GM12878 (cell line): ENCODE data around the gene HRH3.

ENCODE experiments used
- CBFB ChIP-seq: IDR thresholded peaks from 2 replicates; pipeline ENCODE4 v1.6.1; 2016; ENCODE audit warnings: antibody characterized with exemption, low read depth
- CREB1 ChIP-seq: IDR thresholded peaks from 2 replicates; pipeline ENCODE4 v1.6.1; 2012; ENCODE audit warnings: low read depth, mild to moderate bottlenecking, inconsistent platforms
- EGR1 ChIP-seq, 2 experiments: IDR thresholded peaks; 1 replicate in 1 of 2; 2 replicates in 1 of 2; pipeline ENCODE4 v1.6.1; 2011 to 2012; ENCODE audit warnings: low read depth in 2 of 2, low read length in 2 of 2, borderline replicate concordance in 1 of 2, mild to moderate bottlenecking in 1 of 2, moderate library complexity in 1 of 2
- FOXM1 ChIP-seq: IDR thresholded peaks from 2 replicates; pipeline ENCODE4 v1.6.1; 2012; ENCODE audit warnings: low read depth, mild to moderate bottlenecking, inconsistent platforms, low read length, moderate library complexity
- PAX8 ChIP-seq: fragments of 450-650 bp; IDR thresholded peaks from 2 replicates; pipeline ENCODE4 v1.6.1; 2017; ENCODE audit warnings: mild to moderate bottlenecking, moderate library complexity
- RBBP5 ChIP-seq: fragments of 200-600 bp; sonication (generic); conservative IDR thresholded peaks from 2 replicates; pipeline ENCODE4 v1.6.1; 2016
- RCOR1 ChIP-seq: conservative IDR thresholded peaks from 2 replicates; pipeline ENCODE4 v1.6.1; 2012; ENCODE audit warnings: low read depth, low read length, improper control_type of control experiment
- RELA ChIP-seq: fragments of 450-650 bp; IDR thresholded peaks from 2 replicates; pipeline ENCODE4 v1.8.0; 2014; ENCODE audit warnings: borderline replicate concordance; ENCODE audit not compliant: partially characterized antibody
- TAF1 ChIP-seq: IDR thresholded peaks from 2 replicates; pipeline ENCODE4 v1.6.1; 2011; ENCODE audit warnings: mild to moderate bottlenecking, low read depth, low read length, borderline replicate concordance
- TF ChIP-seq, protein P1 (sequence below), 3 experiments: IDR thresholded peaks in 2 of 3; conservative IDR thresholded peaks in 1 of 3; 2 replicates each; pipeline ENCODE4 v1.5.1; 2011; ENCODE audit warnings: low read depth in 3 of 3, low read length in 3 of 3, mild to moderate bottlenecking in 3 of 3, control low read depth in 2 of 3, moderate library complexity in 2 of 3, inconsistent platforms in 1 of 3, mixed read lengths in 1 of 3; ENCODE audit not compliant: control insufficient read depth in 2 of 3, insufficient read depth in 1 of 3; ENCODE audit errors: extremely low read depth in 1 of 3

DNA sequence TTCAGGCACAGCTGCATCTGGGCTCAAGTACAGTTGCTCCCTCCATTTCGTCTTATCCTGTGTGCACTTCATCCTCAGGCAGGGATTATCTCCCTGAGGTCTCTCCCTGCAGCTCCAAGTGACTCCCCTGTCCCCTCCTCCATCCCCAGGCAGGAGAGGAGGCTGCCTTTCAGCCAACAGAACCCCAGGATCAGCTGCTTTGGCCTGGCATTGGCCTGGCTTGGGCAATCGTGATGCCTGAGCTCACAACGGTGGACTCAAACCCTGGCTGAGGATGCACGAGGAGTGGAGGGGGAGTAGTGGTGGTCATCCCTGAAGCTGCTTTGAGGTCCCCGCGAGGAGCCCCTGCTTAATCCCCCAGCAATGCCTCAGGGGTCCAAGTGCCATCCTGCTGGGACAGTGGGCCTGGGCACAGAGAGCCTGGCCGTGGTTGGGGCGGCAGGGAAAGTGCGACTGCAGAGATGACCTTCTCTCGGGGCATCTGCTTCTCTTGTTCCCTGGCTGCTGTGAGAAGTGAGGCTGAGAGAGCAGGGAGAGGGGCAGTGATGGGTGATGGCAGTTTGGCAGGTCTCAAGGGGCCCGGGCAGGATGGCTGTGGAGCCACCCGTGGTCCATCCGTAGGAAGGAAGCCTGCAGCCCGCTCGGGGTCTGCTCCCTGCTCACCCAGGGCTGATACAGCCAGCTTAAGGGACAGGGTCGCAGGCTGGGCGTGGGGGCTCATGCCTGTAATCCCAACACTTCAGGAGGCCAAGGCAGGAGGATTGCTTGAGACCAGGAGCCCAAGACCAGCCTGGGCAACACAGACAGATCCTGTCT, 6.0 kb upstream of the HRH3 start:
- no peak for TF ChIP-seq CREB1
- no peak for TF ChIP-seq RCOR1
- no peak for TF ChIP-seq RELA
- TF ChIP-seq RBBP5: no peak
- TF ChIP-seq EGR1 (IDR thresholded peaks at IDR 0.05; ENCODE audit: borderline replicate concordance in 1 of 2, low read depth in 2 of 2, low read length in 2 of 2): no peak
- TF ChIP-seq, protein P1, sequence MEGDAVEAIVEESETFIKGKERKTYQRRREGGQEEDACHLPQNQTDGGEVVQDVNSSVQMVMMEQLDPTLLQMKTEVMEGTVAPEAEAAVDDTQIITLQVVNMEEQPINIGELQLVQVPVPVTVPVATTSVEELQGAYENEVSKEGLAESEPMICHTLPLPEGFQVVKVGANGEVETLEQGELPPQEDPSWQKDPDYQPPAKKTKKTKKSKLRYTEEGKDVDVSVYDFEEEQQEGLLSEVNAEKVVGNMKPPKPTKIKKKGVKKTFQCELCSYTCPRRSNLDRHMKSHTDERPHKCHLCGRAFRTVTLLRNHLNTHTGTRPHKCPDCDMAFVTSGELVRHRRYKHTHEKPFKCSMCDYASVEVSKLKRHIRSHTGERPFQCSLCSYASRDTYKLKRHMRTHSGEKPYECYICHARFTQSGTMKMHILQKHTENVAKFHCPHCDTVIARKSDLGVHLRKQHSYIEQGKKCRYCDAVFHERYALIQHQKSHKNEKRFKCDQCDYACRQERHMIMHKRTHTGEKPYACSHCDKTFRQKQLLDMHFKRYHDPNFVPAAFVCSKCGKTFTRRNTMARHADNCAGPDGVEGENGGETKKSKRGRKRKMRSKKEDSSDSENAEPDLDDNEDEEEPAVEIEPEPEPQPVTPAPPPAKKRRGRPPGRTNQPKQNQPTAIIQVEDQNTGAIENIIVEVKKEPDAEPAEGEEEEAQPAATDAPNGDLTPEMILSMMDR (IDR thresholded peaks at IDR 0.05 in 2 of 3, conservative IDR thresholded peaks at IDR 0.05 in 1 of 3; ENCODE audit: control insufficient read depth in 2 of 3, extremely low read depth in 1 of 3, insufficient read depth in 1 of 3, low read depth in 3 of 3, low read length in 3 of 3): no peak
- TF ChIP-seq PAX8: no peak
- TF ChIP-seq TAF1: no peak
- no peak for TF ChIP-seq FOXM1
- TF ChIP-seq CBFB: no peak
